ENCODE data around the gene STK24. TPM values are rescaled to one million over a fixed set of nuclear protein-coding genes. Genes with fewer than 3 reads are reported as not detected.
"Not testable (repeated sequence)": the region's sequence is repeated elsewhere in the genome, so short reads cannot be mapped to it uniquely, and the experiment has no call there.

The STK24 gene
- total RNA-seq, 1 donor from 2014 or later, result 139 TPM

DNA sequence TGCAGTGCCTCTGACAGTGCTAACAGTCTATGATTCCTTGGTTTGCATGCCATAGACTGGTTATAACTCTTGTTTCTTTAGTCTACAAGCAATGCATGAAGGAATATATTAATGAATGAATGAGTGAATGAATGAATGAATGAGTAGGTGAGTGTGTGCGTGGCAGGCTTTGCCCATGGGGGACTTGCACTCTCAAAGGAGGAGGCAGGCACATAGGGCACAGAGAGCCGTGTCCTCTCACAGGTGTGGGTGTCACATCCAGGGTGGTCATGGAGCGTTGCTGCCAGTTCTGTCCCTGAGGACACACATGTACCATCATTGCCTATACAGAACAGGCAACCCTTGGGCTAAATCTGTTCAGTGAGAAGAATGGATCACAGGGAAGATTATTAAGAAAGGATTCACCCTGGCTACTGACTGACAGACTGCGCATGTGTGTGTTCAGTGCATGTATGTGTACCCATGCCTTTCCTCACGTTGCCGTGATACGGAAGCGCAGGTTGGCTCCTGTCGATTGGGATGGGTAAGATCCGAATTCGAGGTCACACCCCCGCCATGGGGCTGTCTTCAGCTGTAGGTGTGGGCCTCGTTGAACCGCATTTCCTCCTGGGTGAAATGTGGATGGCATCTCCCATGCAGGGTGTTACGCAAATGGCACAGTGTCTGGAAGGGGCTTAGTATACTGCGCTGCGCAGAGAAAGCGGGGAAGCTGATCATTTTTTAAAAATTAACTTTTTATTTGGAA lies 161.4 kb downstream of the STK24 start:
- Mint-ChIP-seq H3K9me3 (ENCODE audit: unreplicated experiment) (no peaks in the 10 kb centered on the region), H3K27ac (ENCODE audit: unreplicated experiment) (no peak overlapping the region), H3K36me3 (ENCODE audit: unreplicated experiment) (peaks cover 73% of the 10 kb centered on the region), H3K27me3 (ENCODE audit: unreplicated experiment) (no peaks in the 10 kb centered on the region), H3K4me1 (ENCODE audit: unreplicated experiment) (peaks cover 2% of the 10 kb centered on the region), H3K4me3 (ENCODE audit: unreplicated experiment) (no peak overlapping the region)
- TF ChIP-seq, protein P1, sequence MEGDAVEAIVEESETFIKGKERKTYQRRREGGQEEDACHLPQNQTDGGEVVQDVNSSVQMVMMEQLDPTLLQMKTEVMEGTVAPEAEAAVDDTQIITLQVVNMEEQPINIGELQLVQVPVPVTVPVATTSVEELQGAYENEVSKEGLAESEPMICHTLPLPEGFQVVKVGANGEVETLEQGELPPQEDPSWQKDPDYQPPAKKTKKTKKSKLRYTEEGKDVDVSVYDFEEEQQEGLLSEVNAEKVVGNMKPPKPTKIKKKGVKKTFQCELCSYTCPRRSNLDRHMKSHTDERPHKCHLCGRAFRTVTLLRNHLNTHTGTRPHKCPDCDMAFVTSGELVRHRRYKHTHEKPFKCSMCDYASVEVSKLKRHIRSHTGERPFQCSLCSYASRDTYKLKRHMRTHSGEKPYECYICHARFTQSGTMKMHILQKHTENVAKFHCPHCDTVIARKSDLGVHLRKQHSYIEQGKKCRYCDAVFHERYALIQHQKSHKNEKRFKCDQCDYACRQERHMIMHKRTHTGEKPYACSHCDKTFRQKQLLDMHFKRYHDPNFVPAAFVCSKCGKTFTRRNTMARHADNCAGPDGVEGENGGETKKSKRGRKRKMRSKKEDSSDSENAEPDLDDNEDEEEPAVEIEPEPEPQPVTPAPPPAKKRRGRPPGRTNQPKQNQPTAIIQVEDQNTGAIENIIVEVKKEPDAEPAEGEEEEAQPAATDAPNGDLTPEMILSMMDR (IDR thresholded peaks at IDR 0.05), result no peak
- no peak for DNase-seq (ENCODE audit: extremely low spot score, unreplicated experiment)

DNA sequence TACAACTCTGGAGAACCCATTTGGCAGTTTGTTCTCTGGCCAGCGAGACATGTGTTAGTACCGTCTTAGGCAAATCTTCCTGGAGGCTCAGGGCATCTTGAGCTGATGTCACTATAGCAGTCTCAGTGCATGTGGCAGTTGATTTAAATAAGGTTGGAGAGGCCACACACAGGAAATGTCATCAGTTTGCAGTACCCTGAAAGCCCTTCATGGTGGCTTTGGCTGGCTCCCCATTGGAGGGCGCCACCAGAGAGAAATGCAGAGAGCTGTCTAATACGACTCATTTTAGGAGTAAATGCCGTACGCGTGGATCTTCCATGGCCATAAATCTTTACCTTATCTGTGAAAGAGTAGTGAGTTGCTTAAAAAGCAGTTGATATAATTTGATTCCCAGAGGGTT lies 163.1 kb downstream of the STK24 start:
- H3K36me3 Mint-ChIP-seq (ENCODE audit: unreplicated experiment), result peaks cover 82% of the 10 kb centered on the region

DNA sequence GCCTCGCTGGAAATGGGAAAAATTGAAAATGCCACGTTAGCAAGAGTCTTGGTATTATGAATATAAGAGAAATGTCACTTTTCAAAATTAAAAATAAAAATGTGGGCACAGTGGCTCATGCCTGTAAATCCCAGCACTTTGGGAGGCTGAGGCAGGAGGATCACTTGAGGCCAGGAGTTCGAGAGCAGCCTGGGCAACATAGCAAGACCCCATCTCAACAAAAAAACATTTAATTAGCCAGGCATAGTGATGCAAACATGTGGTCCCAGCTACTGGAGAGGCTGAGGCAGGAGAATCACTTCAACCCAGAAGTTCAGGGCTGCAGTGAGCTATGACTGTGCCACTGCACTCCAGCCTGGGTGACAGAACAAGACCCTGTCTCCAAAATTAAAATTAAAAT lies 163.6 kb downstream of the STK24 start:
- not testable (repeated sequence) for H3K4me3 Mint-ChIP-seq (ENCODE audit: unreplicated experiment); H3K9me3 Mint-ChIP-seq (ENCODE audit: unreplicated experiment); H3K27ac Mint-ChIP-seq (ENCODE audit: unreplicated experiment); DNase-seq (ENCODE audit: extremely low spot score, unreplicated experiment); H3K4me1 Mint-ChIP-seq (ENCODE audit: unreplicated experiment); H3K27me3 Mint-ChIP-seq (ENCODE audit: unreplicated experiment)
- H3K36me3 Mint-ChIP-seq (ENCODE audit: unreplicated experiment), result peaks cover 83% of the 10 kb centered on the region

More for the DNA sequence above, 163.1 kb downstream of the STK24 start:
- H3K4me3 Mint-ChIP-seq (ENCODE audit: unreplicated experiment), result no peak overlapping the region
- H3K27me3 Mint-ChIP-seq (ENCODE audit: unreplicated experiment), result no peaks in the 10 kb centered on the region
- H3K4me1 Mint-ChIP-seq (ENCODE audit: unreplicated experiment), result no peaks in the 10 kb centered on the region
- no peak for DNase-seq (ENCODE audit: extremely low spot score, unreplicated experiment)
- TF ChIP-seq, protein P1 (IDR thresholded peaks at IDR 0.05), result no peak
- H3K9me3 Mint-ChIP-seq (ENCODE audit: unreplicated experiment), result no peaks in the 10 kb centered on the region
- H3K27ac Mint-ChIP-seq (ENCODE audit: unreplicated experiment), result no peak overlapping the region

DNA sequence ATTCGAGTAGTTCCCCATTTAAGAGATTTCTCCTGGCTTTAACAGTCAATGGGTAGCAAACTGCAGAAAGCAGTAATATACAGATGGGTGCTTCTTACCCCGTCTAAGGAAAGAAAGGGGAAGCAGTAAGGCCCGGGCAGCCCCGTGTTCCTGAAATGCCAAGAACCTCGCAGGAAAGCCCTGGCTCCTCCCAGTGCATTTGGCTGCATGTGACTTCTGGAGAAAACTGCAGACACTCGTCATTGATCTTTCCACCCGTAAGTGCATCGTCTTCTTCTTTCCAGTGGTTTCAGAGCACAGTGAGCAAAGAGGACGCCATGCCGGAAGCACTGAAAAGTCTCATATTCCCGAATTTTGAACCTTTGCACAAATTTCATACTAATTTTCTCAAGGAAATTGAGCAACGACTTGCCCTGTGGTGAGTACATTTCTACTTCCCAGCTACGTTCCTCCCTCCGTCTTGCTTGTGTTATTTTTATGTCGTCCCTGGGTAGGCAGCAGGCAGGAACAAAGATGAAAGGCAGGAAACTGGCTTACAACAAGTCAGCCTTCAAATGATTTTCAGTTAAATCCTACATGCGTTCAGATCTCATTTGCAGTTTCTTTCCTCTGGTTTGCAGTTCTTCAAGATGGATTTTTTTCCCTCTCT lies 165.2 kb downstream of the STK24 start:
- H3K4me3 Mint-ChIP-seq (ENCODE audit: unreplicated experiment), result no peak overlapping the region
- H3K36me3 Mint-ChIP-seq (ENCODE audit: unreplicated experiment), result peaks cover 81% of the 10 kb centered on the region
- H3K27me3 Mint-ChIP-seq (ENCODE audit: unreplicated experiment), result no peaks in the 10 kb centered on the region
- no peak for DNase-seq (ENCODE audit: extremely low spot score, unreplicated experiment)
- TF ChIP-seq, protein P1 (IDR thresholded peaks at IDR 0.05), result no peak
- no peaks in the 10 kb centered on the region for H3K9me3 Mint-ChIP-seq (ENCODE audit: unreplicated experiment)
- H3K27ac Mint-ChIP-seq (ENCODE audit: unreplicated experiment), result no peak overlapping the region
- H3K4me1 Mint-ChIP-seq (ENCODE audit: unreplicated experiment), result no peaks in the 10 kb centered on the region

DNA sequence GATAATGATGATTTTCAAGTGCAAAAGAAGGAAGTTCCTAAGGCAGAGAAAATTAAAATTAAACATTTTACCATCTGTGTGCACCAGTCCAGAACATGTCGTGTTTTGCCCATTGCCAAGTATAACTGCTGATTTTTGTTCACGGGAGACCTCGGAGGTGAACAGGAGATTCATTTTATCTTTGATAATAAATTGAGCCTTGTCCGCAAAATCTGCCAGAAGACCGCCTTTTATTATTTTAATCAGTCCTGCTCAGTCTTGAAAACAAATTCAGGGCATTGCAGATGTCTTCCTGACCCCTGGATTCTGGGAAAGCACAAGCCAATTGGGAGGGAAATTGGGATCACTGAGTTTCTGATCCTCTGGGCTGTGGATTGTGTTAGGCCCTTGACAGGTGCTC lies 165.9 kb downstream of the STK24 start:
- Mint-ChIP-seq H3K36me3 (ENCODE audit: unreplicated experiment) (peaks cover 79% of the 10 kb centered on the region), H3K27me3 (ENCODE audit: unreplicated experiment) (no peaks in the 10 kb centered on the region), H3K4me3 (ENCODE audit: unreplicated experiment) (no peak overlapping the region), H3K4me1 (ENCODE audit: unreplicated experiment) (no peaks in the 10 kb centered on the region), H3K9me3 (ENCODE audit: unreplicated experiment) (no peaks in the 10 kb centered on the region), H3K27ac (ENCODE audit: unreplicated experiment) (no peak overlapping the region)
- DNase-seq (ENCODE audit: extremely low spot score, unreplicated experiment), result no peak
- TF ChIP-seq, protein P1 (IDR thresholded peaks at IDR 0.05), result no peak

All from osteocyte (in vitro differentiated cells).